Measurements from ENCODE around the gene DSE.

DSE gene

DNA sequence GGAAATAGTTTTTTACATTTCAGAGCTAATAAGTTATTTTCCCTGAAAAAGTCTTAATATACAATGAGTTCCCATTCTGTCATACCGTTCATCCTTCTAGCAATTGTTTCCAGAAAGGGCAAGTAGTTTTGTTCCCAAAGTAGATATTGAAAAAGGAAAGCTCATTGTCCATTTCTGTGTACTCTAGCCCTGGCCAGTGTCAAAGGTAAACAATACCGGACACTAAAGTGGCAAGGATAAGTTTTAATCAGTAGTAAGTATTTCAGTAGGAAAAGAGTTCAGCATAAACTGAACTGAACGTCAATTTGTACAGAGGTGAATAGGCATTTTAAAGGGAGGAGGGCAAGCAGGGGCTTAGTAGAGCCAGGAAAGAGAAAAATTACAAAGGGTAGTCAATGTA is 46.9 kb downstream of the DSE start:
- no peak for DNase-seq

DNA sequence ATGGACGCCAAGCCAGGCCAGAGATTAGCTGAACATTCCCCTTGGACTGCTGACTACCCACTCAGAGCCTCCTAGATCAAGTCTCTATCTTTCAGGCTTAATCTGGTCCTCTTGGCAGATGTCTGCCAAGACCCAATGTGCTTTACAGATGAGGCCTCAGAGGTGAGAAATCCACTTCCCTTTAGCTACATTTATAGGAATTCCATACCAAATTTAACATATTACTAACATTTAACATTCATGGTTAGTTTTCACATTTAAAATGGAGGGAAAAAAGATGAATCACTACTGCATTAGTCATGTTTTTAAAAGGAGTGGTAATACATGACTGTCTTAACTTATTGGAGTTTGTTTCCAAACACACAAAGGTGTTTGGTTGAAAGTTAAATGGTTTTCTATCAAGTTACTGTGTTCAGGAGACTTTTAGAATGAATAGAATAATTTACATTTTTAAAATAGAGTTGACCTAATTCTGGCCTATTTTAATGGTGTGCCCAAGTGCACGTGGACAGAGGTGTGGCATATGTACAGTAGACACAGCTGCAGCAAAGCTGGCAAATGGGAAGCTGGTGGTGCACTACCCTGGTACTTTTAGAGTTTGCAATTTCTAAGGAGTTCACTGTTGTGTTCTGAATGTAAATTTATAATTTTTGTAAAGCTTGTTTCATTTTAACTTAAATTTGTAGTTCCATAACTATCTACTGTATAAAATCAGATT is 48.5 kb downstream of the DSE start:
- DNase-seq: no peak

DNA sequence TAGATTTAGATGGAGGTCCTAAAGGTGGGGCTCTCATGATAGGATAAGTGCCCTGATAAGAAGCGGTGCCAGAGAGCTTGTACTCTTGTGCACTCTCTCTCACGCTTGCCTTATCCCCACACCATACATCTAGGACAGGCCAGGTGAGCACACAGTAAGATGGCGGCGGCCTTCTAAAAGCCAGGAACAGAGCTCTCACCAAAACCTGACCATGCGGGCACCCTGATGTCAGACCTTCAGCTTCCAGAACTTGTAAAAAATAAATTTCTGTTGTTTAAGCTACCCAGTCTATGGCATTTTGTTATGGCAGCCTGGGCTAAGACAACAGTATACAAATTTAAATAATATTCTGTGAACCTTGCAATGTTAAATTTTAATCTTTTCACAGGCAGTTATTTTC is 49.6 kb downstream of the DSE start:
- no peak for DNase-seq

DNA sequence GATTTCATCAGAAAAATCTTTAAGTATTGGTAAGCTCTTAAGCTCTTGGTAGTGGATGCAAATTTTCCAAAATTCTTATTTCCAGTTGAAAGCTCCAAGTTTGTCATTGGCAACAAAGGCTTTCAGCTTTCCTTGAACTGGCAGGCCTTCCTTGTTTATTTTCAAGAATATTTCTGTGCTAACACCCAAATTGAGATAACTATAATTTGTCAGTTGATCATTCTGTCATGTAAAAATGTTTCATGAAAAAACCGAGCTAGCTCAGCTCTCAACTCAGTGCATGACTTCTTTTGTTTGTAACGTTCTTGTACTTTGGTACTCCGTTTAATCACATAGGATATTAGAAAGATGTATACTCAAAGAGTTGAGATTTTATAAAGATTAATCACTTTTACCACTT is 51.5 kb downstream of the DSE start:
- no peak for DNase-seq

DNA sequence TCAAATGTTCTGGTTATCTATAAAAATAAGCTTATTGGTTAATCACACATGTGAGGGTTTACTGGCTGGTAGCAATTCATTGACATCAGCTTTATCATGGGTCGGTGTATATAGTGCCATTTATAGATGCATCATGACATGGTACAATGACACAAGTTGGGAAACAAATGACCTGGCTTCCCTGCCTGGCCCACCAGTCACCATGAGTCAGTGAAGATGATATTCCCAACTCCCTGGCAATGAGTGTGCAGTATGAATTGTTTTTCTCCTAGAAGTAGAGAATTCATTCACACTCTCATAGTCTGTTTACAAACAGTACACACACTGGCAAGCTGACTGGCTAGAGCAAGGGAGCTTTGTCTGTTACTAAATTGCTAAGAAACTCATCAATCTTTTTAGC is 53.3 kb downstream of the DSE start:
- DNase-seq: no peak

DNA sequence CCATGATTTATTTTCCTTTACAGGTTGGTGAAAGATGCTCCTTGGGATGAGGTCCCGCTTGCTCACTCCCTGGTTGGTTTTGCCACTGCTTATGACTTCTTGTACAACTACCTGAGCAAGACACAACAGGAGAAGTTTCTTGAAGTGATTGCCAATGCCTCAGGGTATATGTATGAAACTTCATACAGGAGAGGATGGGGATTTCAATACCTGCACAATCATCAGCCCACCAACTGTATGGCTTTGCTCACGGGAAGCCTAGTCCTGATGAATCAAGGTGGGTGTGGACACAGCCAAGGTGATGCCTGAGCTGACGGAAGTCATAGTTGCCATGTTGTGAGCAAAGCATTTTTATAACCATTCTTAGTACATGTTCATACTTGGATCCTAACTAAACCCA is 55.8 kb downstream of the DSE start:
- no peak for DNase-seq

DNA sequence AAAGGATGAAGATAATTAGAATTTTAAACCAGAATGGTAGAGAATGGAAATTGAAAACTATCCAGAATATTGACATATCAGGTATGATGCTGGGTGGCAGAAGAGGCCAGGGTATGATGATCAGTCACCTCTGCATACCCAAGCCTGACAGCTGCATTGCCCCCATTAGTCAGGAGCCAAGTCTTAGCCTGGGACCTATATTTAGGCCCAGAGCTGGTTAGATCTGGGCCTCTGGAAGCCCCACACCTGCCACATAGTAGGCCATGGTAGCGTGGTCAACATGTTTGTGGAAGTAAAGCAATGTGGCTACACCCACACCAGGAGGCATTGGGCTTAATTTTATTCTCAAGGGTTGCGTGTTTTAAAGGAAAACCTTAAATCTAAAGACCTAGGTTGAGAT is 58.4 kb downstream of the DSE start:
- DNase-seq: no peak

DNA sequence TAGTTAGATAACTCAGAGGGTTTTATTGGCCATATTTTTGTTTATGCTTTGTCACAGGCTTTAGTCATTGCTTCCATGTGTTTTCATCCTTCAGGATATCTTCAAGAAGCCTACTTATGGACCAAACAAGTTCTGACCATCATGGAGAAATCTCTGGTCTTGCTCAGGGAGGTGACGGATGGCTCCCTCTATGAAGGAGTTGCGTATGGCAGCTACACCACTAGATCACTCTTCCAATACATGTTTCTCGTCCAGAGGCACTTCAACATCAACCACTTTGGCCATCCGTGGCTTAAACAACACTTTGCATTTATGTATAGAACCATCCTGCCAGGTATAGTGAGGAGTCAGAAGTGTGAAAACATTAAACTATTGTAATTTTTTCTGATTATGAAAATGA is 60.1 kb downstream of the DSE start:
- no peak for DNase-seq

DNA sequence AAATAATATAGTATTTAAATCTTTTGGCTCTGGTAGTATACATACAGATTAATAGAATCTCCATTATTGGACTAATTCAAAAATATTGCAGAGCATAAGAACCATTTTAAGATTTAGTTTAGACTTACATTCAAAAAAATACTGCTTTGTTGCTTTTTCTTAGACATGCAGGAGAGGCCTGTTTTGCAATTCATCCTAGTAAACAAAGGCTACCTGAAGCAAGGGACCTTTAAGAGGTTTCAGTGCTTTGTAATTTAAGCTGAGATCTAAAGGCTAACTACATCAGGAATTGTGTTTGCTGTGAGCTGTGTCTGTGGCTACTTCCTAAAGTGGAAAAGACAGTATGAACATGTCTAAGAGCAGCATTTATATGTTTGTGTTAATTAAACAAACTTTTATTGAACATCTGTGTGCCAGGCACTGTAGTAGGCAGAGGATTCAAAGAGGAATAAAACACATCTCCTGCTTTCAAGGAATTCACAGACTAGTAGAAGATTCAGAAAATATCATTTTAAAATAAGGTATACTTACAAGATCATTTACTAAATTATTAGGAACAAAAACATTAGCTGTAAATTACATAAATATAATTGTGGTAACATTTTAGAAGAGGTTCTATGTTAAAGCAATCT is 61.3 kb downstream of the DSE start:
- no peak for DNase-seq

DNA sequence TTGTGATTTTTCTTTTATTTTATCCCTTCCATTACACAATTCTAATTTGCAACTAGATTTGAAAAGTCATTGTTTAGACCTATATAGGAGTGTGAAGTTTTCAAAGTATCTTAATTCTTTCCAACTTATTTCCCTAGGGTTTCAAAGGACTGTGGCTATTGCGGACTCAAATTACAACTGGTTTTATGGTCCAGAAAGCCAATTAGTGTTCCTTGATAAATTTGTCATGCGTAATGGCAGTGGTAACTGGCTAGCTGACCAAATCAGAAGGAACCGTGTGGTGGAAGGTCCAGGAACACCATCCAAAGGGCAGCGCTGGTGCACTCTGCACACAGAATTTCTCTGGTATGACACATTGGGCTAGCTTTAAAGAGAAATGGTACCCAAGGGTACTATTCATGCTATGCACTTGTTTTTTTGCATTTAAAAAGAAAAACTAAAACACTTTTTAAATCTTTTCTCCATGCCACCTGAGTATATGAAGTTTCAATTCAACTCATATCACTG is 62.5 kb downstream of the DSE start:
- no peak for DNase-seq

DNA sequence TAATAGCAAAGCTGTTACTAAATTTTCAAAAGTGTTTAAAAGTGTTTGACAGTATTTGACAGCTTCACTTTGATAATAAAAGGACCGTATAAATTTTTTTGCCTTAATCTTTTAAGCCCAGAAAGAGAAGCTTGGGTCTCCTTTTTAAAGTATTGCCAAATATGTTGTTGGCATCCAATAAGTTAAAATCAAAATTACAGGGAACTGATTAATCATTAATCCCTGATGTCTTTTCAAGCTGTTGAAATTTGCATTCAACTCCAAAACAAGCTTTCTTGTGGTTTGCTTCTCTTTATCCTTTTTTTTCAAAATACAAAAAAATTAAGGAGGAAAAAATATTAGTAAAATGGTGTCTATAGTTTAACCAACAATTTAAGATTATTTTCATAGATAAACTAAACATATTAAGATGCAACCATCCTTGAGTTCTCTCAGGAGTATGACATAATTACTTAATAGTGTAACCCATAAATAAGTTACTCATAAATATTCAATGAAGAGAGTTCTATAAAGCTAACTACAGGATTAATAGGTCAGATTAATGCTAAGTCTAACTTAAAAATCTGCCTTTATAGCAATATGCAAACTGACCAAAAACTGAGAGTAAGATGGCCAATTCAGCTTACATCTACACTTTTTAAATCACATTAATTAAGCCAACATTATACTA is 63.4 kb downstream of the DSE start:
- DNase-seq: no peak

DNA sequence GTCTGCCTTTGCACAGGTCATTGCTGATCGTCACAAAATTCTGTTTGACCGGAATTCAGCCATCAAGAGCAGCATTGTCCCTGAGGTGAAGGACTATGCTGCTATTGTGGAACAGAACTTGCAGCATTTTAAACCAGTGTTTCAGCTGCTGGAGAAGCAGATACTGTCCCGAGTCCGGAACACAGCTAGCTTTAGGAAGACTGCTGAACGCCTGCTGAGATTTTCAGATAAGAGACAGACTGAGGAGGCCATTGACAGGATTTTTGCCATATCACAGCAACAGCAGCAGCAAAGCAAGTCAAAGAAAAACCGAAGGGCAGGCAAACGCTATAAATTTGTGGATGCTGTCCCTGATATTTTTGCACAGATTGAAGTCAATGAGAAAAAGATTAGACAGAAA is 65.8 kb downstream of the DSE start:
- no peak for DNase-seq

DNA sequence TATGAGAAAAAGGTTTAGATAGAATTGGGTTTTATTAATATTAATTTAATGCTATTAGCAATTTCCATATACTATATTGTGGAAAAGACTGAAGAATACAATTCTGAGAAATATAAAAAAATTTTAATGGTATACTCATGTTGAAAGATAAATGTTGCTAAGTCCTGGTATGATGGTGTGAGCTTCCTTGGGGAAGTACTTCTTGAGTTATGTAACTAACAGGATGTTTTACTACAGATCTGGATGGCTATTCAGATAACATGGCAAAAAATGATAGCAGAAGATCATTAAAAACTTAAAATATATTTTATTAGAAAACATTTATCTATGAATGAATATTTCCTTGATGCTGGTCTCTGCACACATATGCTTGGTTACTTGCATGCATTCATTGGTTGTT is 66.9 kb downstream of the DSE start:
- no peak for DNase-seq

DNA sequence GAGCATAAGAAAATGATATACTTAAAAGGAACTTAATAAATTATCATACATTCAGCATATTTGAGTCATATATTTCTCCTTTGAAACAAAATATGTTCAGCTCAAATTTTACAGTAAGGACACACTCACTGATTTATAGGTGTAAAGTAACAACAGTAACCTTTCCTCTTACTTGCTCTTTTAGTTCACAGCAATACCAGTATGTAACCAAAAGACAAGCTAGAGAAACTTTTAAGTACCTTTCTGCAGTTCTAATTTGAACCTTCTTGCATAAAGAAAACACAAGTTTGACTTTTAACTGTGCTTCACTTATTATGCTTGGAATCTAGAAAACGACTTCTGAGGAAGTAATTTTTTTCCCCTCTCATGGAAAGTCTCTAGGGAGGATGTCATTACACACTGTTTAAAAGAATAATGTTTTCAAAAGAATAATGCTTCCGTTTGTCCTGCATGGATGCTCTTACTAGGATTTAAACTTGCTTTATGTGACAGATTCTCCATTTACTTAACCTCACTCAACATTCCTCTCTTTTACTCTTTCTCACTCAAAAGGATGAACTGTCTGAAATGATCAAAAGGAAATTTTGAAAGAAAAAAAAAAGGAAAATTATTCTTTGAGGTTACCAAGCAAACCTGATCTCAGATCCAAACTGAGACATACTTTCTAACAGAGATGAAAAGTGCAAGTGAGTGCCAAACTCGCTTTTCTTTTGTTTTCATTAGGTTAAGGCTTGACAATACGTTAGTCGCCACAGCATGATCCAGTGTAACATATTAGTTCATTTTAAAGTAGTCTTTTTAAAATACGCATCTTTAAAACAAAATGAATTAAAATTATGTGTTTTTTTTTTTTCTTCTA is 68.1 kb downstream of the DSE start:
- no peak for DNase-seq

DNA sequence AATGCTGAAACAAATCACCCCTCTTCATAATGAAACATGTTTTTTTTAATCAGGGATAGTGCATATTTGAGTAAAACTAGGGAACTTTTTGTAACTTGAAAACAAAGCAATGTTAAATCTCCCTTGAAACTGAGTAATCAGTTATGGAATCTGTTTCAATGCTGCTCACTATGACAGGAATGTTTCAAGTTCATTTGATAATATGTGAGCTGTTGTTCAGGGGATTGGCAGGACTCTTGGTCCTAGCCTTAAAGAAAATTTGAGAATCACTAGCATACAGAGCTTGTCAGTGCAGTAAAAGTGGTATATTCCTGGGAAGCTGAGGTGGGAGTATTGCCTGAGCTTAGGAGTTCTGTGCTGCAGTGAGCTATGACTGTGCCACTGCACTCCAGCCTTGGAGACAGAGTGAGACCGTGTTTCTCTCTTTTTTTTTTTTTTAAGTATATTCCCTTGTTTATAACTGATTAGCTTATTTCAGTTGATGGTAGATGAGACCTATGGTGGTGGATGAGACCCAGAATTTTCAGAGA is 68.8 kb downstream of the DSE start:
- DNase-seq: no peak

DNA sequence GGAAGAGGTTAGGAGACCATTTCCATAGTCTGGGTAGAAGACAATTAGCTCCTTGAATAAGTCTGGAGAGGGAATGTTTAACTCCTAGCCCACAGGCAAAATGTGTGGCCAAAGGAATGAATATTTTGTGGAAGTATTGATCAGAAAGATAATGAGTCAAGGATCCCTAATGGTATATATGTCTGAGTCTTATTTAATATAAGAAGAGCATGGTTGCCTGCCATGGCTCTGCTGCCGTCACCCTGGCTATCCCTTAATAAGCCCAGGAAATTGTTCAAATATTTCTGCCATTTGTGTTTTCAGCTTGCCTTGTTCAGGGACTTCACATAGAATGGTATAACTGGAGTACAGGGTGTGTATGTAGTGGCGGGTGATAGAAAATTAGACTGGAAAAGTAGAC is 72.4 kb downstream of the DSE start:
- no peak for DNase-seq

DNA sequence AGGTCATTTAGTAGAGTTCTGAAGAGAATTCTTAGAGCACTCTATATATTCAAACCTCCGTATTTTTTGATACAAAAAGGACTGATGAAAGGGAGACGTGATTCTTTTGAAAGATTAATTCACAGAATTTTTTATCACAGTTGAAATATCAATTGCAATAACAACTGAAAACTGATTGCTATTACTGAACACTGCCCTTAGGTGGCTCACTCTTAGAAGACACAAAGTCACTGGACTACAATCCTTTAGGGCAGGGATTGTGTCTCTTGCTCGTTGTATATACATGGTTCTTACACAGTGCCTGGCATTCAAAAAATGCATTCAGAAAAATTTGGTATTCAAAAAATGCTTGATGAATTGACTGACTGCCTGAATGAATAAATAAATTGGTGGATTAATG is 73.3 kb downstream of the DSE start:
- no peak for DNase-seq

DNA sequence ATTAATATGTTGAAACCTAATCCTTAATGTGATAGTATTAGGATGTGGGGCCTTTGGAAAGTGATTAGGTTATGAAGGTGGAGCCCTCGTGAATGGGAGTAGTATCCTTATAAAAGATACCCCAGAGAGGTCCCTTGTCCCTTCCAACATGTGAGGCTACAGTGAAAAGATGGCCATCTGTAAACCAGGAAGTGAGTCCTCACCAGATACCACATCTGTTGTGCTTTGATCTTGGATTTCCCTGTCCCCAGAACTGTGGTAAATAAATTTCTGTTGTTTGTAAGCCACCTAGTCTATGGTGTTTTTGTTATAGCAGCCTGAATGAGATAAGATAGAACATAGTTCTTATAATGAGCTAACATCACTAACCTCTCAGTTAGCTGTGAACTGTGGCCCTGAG is 73.8 kb downstream of the DSE start:
- DNase-seq: no peak

DNA sequence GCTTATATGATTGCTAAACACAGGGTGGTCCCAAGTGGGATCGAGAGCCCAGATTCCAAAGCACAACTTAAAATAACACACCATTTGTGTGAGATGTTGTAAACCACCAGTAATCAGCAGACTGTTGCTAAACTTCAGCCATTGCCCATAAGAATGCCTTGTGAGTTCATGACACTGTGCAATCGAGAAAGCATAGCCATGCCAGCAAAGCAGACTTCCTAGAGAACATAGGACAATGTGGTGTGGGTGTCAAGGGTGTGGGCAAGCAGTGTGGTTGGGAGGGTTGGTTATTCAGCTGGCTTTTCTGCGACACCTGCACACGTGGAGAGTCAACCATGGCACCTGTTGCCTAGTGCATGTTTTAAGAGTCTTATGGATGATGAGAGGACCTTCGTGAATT is 74.4 kb downstream of the DSE start:
- DNase-seq: no peak

DNA sequence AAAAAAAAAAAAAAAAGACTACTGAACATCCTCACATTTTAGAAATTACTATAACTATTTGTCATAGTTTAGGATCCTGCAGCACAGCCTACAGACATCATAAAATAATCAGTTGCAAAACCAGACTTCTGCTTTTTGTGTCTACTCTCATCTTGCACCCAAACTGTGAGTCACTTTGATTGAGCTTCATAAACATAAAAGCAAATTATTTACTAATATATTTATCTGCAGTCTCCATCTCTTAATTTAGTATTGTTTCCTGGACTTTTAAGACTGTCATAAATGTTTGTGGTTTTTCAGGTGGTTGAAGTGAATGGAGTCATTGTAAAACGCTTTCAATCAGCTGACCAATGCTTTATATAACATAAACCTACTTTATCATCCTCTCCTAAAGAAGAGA is 75.7 kb downstream of the DSE start:
- DNase-seq: no peak

DNA sequence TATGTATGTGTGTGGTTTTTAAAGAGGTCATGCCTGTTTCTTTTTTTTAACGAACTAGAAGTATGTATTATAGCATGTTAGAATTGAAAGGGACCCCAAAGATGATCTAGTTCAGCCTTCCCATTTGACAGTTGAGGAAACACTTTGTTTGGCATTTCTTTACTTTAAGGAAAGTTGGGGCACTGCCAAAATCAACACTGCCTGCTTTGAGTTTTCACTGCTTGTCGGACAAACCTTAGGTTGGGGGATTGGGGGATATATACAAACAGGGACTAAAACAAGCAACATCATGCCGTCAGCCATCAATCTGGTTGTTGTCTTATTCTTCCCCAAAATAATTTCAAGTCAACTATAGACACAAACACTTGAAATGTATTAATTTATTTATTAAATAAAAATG is 76.3 kb downstream of the DSE start:
- DNase-seq: no peak

DNA sequence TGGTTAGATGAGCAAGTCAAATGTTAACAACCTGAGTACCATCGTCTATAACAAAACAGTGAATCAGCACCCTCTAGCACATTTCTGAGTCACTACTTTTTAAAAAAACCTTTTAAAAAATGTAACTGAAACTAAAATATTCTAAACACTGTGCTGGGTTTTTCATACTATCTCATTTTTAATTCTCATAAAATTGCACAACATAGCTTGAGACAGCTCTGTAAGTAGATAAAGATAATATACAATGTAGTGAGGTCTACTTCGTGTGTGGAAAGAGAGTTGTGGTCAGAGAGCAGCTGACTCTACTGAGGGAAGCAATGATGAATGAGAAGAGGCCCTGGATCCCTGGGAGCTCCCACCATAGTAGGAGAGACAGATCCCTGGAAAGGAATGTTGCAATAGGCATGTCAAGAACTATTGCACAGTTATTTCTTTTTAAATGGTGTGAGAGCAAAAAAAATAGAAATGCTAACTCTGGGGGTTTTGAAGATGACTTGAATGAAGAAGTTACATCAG is 76.8 kb downstream of the DSE start:
- DNase-seq: no peak

DNA sequence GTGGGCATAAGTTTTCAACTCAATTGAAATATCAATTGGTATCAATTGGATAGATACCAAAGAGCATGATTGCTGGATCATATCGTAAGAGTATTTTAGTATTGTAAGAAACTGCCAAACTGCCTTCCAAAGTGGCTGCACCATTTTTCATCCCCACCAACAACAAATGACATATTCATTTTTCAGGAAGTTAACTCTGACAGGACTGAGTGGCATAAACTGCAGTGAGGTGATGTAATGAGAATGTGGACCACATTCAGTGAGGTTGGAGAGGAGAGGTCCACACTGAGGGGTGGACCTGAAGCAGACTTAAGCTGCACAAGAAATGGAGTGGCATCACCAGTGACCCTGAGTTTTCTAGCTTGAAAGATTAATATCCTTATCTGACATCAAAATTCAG is 78.8 kb downstream of the DSE start:
- DNase-seq: no peak
